ENCODE results near the gene TMEM258.

TMEM258 gene

DNA sequence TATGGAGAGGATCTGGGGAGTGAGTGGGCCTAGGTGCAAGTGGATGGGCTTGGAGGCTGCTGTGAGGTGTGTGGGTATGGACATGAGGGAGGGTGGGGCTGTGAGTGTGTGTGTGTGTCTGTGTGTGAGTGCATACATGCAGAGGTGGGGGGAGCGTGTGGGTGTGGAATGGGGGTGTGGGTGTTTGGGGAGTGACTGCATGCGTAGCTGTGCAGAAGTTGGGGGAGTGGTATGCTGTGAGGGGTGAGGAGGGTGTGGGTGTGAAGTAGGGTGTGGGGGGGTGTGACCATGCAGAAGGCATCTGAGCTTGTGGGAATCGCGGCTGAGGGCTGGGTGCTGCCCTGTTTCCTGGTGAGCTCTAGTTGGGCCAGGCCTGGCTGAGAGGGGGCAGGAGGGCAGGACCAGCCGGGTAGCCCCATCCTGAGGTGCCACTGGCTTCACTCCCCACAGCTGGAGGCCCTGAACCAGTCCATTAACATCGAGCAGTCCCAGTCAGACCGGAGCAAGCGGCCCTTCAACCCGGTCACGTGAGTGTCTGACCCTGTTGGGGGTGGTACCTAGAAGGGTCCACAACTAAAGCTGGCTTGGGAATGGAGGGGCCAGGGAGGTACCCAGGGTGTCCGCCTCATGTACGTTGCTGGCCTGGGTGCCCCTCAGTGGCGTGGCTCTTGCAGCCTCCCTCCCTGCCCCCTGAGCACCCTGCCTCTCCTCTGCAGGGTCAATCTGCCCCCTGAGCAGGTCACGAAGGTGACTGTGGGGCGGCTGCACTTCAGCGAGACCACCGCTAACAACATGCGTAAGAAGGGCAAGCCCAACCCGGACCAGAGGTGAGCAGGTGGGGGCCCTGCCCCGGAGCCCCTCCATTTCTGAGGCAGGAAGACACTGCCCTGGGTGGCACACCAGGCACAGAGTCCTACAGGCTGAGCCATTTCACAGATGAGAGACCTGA, 16.5 kb downstream of the TMEM258 start:
- no peak for DNase-seq (ENCODE audit: low read depth)

DNA sequence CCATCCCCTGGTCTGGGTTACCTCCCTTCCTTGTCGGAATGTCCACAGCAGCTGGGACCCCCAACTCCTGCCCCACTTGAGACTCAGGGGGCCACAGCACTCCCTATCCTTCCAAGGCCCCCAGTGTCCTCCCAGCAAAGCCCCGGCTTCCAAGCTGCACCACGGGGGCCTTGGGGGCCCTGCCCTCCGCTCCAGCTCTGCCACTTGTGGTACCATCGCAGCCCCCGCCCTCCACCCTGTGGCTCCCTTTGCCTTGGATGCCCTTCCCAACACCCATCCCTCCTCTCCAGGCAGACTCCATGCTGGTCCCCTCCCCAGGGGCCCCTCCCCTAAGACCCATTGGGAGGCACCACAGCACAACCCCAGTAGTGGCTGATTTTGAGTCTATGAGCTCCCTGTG, 17.3 kb downstream of the TMEM258 start:
- no peak for DNase-seq (ENCODE audit: low read depth)

DNA sequence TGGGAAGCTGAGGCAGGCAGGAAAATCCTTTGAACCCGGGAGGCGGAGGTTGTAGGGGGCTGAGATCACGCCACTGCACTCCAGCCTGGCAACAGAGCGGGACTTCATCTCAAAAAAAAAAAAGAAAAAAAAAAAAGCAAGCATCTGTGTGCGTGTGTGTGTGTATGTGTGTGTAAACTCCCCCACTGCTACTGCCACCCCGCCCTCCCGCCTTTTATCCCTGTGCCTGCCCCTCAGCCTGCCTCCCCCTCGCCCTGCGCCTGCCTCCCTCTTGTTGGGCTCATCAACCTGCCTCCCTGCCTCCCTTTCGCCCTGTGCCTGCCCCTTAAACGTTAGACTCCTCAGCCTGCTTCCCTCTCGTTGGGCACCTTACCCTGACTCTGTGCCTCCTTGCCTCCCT, 18.0 kb downstream of the TMEM258 start:
- no peak for DNase-seq (ENCODE audit: low read depth)

GRCh38 chr11:61773809-61774208, 18.6 kb downstream of the TMEM258 start:
- DNase-seq (ENCODE audit: low read depth) = no peak

GRCh38 chr11:61773356-61773755, 19.0 kb downstream of the TMEM258 start:
- DNase-seq (ENCODE audit: low read depth) = no peak

DNA sequence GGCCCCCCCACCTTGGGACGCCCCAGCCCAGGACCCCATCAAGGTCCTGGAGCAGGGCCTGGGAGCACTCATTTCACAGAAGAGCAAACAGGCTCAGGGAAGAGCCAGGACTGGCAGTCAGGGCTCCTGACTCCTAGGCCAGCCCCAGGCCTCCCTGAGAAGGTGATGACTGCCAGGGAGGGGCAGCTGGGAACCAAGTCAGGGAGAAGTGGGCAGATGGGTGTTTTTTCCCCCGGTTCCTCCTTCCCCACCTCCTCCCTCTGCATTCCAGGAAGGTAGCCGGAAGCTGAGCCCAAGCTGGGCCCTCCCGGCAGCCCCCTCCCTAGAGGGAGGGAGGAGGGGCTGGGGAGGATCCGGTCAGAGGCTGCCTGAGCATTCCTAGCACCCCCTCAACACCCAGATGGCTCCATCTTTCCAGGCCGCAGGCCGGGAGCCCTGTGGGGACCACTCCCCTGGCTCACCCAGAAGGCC, 20.4 kb downstream of the TMEM258 start:
- no peak for DNase-seq (ENCODE audit: low read depth)

GRCh38 chr11:61771195-61771894, 21.1 kb downstream of the TMEM258 start:
- no peak for DNase-seq (ENCODE audit: low read depth)

DNA sequence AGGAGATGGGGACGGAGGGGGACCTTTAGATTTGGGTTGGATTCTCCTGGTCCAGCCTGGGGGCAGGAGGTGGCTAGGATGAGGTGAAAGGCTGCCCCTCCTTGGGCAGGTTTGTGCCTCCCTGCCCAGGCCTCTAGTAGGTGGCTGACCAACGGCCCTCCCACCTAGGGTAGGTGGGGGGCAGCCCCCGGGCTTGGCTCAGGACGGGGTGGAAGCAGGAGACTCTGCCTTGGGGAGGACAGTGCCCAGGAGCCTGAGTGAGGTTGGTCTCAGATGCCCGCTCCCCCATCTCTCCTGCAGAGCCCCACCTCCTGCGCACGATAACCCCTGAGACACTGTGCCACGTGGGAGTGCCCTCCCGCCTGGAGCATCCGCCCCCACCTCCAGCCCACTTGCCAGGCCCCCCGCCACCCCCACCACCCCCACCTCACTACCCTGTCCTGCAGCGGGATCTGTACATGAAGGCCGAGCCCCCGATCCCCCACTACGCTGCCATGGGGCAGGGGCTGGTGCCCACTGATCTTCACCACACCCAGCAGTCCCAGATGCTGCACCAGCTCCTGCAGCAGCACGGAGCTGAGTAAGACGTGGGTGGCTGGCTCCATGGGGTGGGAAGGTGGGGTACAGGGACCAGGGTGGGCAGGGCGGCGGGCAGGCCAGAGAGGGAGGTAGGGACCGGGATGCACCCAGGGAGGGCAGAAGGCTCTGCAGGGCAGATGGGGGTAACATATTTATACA, 22.3 kb downstream of the TMEM258 start:
- no peak for DNase-seq (ENCODE audit: low read depth)

- DNase-seq (ENCODE audit: low read depth) = no peak
These were observed 23.1 kb downstream of the TMEM258 start for GRCh38 chr11:61769169-61769920.

DNA sequence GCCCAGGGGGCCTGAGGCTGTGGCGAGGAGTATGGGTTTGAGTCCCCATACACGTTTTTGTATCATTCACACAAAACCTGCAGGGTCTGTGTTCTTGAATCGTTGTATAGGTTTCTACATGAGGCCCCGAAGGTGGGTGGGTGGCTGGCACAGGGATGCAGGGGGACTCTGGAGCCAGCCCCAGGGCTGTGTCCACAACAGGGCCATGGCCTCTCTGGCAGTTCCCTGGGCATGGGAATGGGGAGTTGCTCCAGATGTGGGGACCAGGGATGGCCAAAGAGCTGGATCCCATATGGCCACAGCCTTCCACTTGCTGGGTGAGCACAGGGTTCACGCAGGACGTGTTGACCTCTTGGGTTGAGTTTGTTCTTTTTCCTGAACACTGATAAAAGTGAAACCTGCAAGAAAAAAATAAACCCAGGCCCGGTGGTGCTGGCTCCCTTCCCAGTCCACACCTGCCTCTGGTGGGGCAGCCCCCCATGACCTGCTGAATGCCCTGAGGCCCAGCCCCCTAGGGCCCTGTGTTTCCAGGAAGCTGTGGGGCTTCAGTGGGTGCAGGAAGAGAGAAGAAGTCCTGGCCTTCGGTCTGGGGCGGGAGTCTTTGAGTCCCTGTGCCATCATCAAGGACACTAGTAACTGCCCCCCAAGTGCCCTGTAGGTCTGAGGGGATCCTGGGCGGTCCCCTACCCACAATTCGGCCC, 23.9 kb downstream of the TMEM258 start:
- DNase-seq (ENCODE audit: low read depth) = no peak

- DNase-seq (ENCODE audit: low read depth) = no peak
These were observed 26.0 kb downstream of the TMEM258 start for GRCh38 chr11:61766353-61766841.

DNA sequence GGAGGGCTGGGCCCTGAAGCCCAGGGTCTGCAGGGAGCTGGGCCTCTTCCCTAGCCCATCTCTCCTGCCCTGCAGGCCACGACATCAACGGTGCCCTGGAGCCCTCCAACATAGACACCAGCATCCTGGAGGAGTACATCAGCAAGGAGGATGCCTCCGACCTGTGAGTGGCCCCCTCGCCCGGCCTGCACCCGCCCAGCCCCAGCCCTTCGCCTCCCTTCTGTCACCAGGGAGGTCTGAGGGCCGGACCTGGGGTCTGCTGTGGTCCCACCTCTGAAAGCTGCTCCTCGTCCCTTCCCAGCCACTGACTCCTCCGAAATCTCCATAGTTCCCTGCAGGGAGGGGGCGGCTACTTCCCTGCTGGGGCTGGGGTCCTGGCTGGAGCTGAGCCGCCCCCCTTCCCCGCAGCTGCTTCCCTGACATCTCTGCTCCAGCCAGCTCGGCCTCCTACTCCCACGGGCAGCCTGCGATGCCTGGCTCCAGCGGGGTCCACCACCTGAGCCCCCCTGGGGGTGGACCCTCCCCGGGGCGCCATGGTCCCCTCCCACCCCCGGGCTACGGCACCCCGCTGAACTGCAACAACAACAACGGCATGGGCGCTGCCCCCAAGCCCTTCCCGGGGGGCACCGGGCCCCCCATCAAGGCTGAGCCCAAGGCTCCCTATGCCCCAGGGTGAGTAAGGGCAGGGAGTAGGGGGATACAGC, 26.7 kb downstream of the TMEM258 start:
- no peak for DNase-seq (ENCODE audit: low read depth)

- DNase-seq (ENCODE audit: low read depth) = no peak
These were observed 27.7 kb downstream of the TMEM258 start for GRCh38 chr11:61764606-61765260.

DNA sequence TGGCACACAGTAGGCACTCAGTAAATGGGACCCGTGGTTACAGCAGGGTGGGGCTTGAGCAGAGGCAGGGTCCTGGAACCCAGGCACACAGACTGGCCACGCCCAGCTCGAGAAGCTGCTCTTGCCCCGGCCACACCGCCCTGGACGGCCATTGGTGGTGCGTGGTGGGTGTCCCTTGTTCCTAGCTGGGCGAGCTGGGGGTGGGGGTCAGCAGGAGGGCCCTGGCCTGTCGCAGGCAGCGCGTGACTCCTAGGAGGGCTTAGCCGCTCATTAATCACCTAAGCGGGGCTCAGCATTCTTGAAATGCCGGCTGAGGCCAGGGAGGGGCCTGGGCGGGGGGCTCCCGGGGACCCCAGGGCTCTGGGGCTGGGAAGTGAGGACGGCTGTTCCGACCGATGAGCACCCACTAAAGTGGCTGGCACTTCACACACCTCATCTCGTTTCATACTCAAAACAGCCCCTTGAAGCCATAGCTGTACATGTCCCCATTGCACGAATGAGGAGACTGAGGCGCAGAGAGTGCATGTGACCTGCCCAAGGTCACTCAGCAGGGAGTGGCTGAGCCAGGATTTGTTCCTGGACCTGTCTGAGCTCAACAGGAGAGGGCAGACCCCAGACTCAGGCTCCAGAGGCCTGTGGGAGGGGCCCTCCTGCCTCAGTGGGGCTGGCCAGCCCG, 28.3 kb downstream of the TMEM258 start:
- DNase-seq (ENCODE audit: low read depth) = no peak

DNA sequence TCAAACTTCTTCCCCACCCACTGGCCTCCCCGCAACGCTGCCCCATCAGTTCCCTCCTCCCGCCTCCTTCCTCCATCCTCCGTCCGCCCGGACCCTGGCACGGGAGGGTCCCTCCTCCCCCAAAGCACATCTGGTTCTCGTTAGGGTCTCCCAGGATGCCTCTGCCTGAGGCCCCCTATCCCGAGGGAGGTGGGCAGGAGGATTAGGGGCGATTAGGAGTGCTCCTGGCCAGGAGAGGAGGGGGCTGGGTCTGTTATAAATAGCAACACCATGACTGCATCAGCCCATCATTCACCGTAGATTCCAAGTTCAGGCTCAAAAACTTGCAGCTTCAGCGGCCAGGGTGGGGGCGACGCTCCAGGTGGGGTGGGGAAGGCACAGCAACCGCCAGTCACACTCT, 29.6 kb downstream of the TMEM258 start:
- DNase-seq (ENCODE audit: low read depth) = no peak

- no peak for DNase-seq (ENCODE audit: low read depth)
These were observed 30.2 kb downstream of the TMEM258 start for GRCh38 chr11:61762223-61762615.

GRCh38 chr11:61761440-61762222, 30.8 kb downstream of the TMEM258 start:
- no peak for DNase-seq (ENCODE audit: low read depth)

DNA sequence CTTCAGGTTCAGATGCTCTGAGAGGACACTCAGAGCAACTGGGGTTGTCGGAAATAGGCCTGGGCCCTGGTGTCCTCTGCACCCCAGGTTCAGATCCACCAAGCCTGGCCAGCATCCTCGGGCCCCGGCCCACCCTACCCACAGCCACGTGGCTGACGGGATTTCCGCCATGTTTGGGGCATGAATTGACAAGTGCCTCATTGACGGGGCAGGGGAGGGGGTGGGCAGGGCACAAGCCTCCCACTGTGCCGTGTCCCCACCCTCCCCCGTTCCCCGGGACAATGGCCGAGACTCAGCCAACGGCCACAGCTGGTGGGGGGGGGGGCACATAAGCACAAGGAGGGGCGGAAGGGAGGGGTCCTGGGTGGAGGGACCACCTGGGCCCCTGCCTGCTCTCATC, 31.5 kb downstream of the TMEM258 start:
- no peak for DNase-seq (ENCODE audit: low read depth)
